Heart left ventricle (tissue), 16 donors: ENCODE measurements around the gene TMEM39A. TPM values are rescaled to one million over a fixed set of nuclear protein-coding genes. Genes with fewer than 3 reads are reported as not detected.

Source experiments
- ATAC-seq, 4 donors: fragments of 200-7000 bp; cut with Tn5 transposase; one replicate each; pipeline ENCODE4 v1.9.1; 2020 to 2022; ENCODE audit warnings: moderate library complexity in 4 of 4, mild to moderate bottlenecking in 3 of 4, moderate number of reproducible peaks in 1 of 4
- DNase-seq, 5 donors: peaks; one replicate each; pipeline ENCODE4 v3.0.0-alpha.2; 2020
- H3K27ac ChIP-seq, 12 donors: fragments of 200-600 bp; sonication (generic) in 4 of 12; one replicate each; pipeline versions ENCODE4 v1.5.0 to v1.8.0; 2016 to 2022; ENCODE audit warnings: mild to moderate bottlenecking in 2 of 12
- H3K27me3 ChIP-seq, 9 donors: fragments of 200-600 bp; sonication (generic) in 2 of 9; one replicate each; pipeline versions ENCODE4 v1.5.1 to v1.8.0; 2016 to 2022; ENCODE audit warnings: mild to moderate bottlenecking in 3 of 9
- H3K36me3 ChIP-seq, 9 donors: fragments of 200-600 bp; sonication (generic) in 2 of 9; one replicate each; pipeline versions ENCODE4 v1.5.0 to v1.8.0; 2018 to 2022; ENCODE audit warnings: mild to moderate bottlenecking in 2 of 9
- H3K4me1 ChIP-seq, 12 donors: fragments of 200-600 bp; sonication (generic) in 4 of 12; one replicate each; pipeline versions ENCODE4 v1.5.0 to v1.8.0; 2016 to 2022; ENCODE audit warnings: mild to moderate bottlenecking in 3 of 12
- H3K4me3 ChIP-seq, 12 donors: fragments of 200-600 bp; sonication (generic) in 4 of 12; one replicate each; pipeline versions ENCODE4 v1.5.0 to v1.8.0; 2017 to 2022; ENCODE audit warnings: mild to moderate bottlenecking in 9 of 12, moderate library complexity in 4 of 12
- H3K9me3 ChIP-seq, 12 donors: fragments of 200-600 bp; sonication (generic) in 4 of 12; one replicate each; pipeline versions ENCODE4 v1.5.0 to v1.8.0; 2016 to 2022; ENCODE audit warnings: mild to moderate bottlenecking in 1 of 12
- CTCF ChIP-seq, 12 donors: fragments of 200-600 bp; sonication (generic) in 4 of 12; IDR thresholded peaks; one replicate each; pipeline versions ENCODE4 v1.5.0 to v1.8.0; 2018 to 2022; ENCODE audit warnings: antibody characterized with exemption in 12 of 12, mild to moderate bottlenecking in 5 of 12
- POLR2A ChIP-seq, 2 donors: fragments of 450-650 bp; IDR thresholded peaks; one replicate each; pipeline ENCODE4 v1.6.1; 2017; ENCODE audit warnings: antibody characterized with exemption in 2 of 2, mild to moderate bottlenecking in 2 of 2, moderate library complexity in 2 of 2
- whole genome bisulfite sequencing, 4 donors: extraction: QIAGEN DNeasy Blood & Tissue Kit in 2 of 4; methylation state at CpG; one replicate each; pipeline versions ENCODE4 v1.1.5 to v1.1.7; 2013 to 2018; 5-methylcytosine and 5-hydroxymethylcytosine counted together
- intact Hi-C, 10 donors: fragments of 100-400 bp; cut with DNase I; formaldehyde crosslinking; loops; one replicate each; pipeline versions ENCODE4 v1.11.1 to v1.14.2; 2022
- polyA plus RNA-seq, 2 donors: library from polyadenylated mRNA; stranded (reverse); fragments of 200-250 nt; gene quantifications; one replicate each; pipeline ENCODE4 v1.2.3, GENCODE V29; 2013
- total RNA-seq, 9 donors: library from RNA; depleted of rRNA in 2 of 9; stranded (reverse); fragments of >200 nt in 2 of 9; fragmentation: NEBNext Ultra II Directional in 3 of 9; extraction: Animal tissue kit (Norgen Biotek cat#: 25700) in 3 of 9; gene quantifications; one replicate each; pipeline versions ENCODE4 v1.1.0 to v1.2.4, GENCODE V29; 2016 to 2023
- donor health status: ischemic (EF 13 %, LVEDD 7.1; RV severe dilation, severe dysfunction).
- donor health status: healthy with polysubstance abuse.
- donor health status: DM: no; HTN: yes; CAD: no.
- donor health status: DM: no; HTN: no; CAD: no.
- donor health status: ischemic (EF 25% LVEDD 6.9; RV normal size, moderate dysfunction).
- donor health status: ischemic (EF 25% LVEDD 5.7; RV mildly dilated, moderate dysfunction).
- donor health status: healthy.
- donor health status: DM: yes; HTN: yes; CAD: no.
- donor health status: ischemic (EF 35%, LVEDD 5.7; RV mildly dilated, moderate dysfunction).
- donor health status: nonischemic (EF 11% LVEDD 7.7; RV severe dilation, severe dysfunction).
- donor health status: DM: yes; HTN: yes; CAD: no.
- donor health status: PGD.
- donor health status: ischemic (EF 29% LVEDD 5.4; RV normal size, mild dysfunction).
- donor health status: nonischemic (EF 23%, LVEDD 6.1; RV moderate dilation, normal function).

The TMEM39A gene
- total and polyA plus RNA-seq, 11 donors: 4.8 to 21.0 (median 15.6) TPM

GRCh38 chr3:119443179-119443578 lies 20.2 kb downstream of the TMEM39A start:
- Histone ChIP-seq H3K27ac (no peak overlapping the region), H3K4me3 (no peak overlapping the region), H3K4me1 (no peaks in the 10 kb centered on the region), H3K36me3 (peaks cover 0 to 92% (median 82%) of the 10 kb centered on the region in 9 donors), H3K9me3 (peaks cover 0 to 7% (median 0%) of the 10 kb centered on the region in 12 donors), H3K27me3 (no peaks in the 10 kb centered on the region)
- intact Hi-C loops: no loop called here
- ATAC-seq: no peak
- DNase-seq: no peak
- TF ChIP-seq CTCF (IDR thresholded peaks at IDR 0.05): no peak
- TF ChIP-seq POLR2A (IDR thresholded peaks at IDR 0.05): no peak

- Histone ChIP-seq H3K27ac (no peak overlapping the region), H3K27me3 (no peaks in the 10 kb centered on the region), H3K36me3 (peaks cover 3 to 95% (median 83%) of the 10 kb centered on the region in 9 donors), H3K4me1 (peaks cover 0 to 12% (median 0%) of the 10 kb centered on the region in 12 donors), H3K9me3 (peaks cover 0 to 7% (median 0%) of the 10 kb centered on the region in 12 donors), H3K4me3 (no peak overlapping the region)
- intact Hi-C loops: no loop called here
- WGBS, 4 donors: 87 to 93% (median 91%) methylated on average over 6 of the region's 6 CpGs
- no peak for ATAC-seq
- TF ChIP-seq CTCF (IDR thresholded peaks at IDR 0.05): no peak
- no peak for TF ChIP-seq POLR2A (IDR thresholded peaks at IDR 0.05)
- DNase-seq: no peak
Observed at GRCh38 chr3:119437691-119438258, 25.6 kb downstream of the TMEM39A start.

GRCh38 chr3:119436977-119437376 lies 26.4 kb downstream of the TMEM39A start:
- intact Hi-C loops: no loop called here
- Histone ChIP-seq H3K27me3 (no peaks in the 10 kb centered on the region), H3K36me3 (peaks cover 3 to 95% (median 83%) of the 10 kb centered on the region in 9 donors), H3K9me3 (peaks cover 0 to 6% (median 0%) of the 10 kb centered on the region in 12 donors), H3K27ac (no peak overlapping the region), H3K4me3 (no peak overlapping the region), H3K4me1 (peaks cover 0 to 13% (median 0%) of the 10 kb centered on the region in 12 donors)
- no peak for TF ChIP-seq CTCF (IDR thresholded peaks at IDR 0.05)
- TF ChIP-seq POLR2A (IDR thresholded peaks at IDR 0.05): no peak
- 86 to 90% (median 88%) methylated on average over 1 of the region's 1 CpG for WGBS, 4 donors
- DNase-seq: no peak
- no peak for ATAC-seq

GRCh38 chr3:119434703-119435102 lies 28.7 kb downstream of the TMEM39A start:
- intact Hi-C loops: no loop called here
- peaks cover 3 to 97% (median 89%) of the 10 kb centered on the region in 9 donors for H3K36me3 ChIP-seq
- DNase-seq (no peak), ATAC-seq (no peak)
- TF ChIP-seq CTCF (IDR thresholded peaks at IDR 0.05): no peak
- TF ChIP-seq POLR2A (IDR thresholded peaks at IDR 0.05): no peak
- no peak overlapping the region for H3K27ac ChIP-seq
- peaks cover 0 to 13% (median 0%) of the 10 kb centered on the region in 12 donors for H3K4me1 ChIP-seq
- no peak overlapping the region for H3K4me3 ChIP-seq
- H3K9me3 ChIP-seq: peaks cover 0 to 6% (median 0%) of the 10 kb centered on the region in 12 donors
- no peaks in the 10 kb centered on the region for H3K27me3 ChIP-seq
- WGBS, 4 donors: 97 to 100% (median 98%) methylated on average over 4 of the region's 4 CpGs
